ENCODE data around the gene KCNB1.

Gene KCNB1

DNA sequence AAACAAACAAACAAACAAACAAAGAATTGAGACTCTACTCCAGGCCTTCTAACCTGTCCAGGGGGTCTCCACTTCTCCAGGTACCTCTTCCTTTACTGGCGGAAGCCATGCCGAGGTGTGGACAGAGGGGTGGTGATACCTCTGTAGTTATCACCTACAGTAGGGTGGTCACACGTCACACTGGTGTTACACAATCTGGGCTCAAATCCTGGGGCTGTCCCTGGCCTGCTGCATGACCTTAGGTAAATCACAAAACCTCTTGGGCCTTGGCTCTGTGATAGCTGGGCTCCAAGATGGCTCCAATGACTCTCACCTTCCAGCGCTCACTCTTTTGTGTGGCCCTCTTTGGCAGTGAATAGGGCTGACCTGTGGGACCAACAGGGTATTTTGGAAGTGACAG is 127.8 kb downstream of the KCNB1 start:
- TF ChIP-seq, protein P1, sequence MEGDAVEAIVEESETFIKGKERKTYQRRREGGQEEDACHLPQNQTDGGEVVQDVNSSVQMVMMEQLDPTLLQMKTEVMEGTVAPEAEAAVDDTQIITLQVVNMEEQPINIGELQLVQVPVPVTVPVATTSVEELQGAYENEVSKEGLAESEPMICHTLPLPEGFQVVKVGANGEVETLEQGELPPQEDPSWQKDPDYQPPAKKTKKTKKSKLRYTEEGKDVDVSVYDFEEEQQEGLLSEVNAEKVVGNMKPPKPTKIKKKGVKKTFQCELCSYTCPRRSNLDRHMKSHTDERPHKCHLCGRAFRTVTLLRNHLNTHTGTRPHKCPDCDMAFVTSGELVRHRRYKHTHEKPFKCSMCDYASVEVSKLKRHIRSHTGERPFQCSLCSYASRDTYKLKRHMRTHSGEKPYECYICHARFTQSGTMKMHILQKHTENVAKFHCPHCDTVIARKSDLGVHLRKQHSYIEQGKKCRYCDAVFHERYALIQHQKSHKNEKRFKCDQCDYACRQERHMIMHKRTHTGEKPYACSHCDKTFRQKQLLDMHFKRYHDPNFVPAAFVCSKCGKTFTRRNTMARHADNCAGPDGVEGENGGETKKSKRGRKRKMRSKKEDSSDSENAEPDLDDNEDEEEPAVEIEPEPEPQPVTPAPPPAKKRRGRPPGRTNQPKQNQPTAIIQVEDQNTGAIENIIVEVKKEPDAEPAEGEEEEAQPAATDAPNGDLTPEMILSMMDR (IDR thresholded peaks at IDR 0.05): no peak

DNA sequence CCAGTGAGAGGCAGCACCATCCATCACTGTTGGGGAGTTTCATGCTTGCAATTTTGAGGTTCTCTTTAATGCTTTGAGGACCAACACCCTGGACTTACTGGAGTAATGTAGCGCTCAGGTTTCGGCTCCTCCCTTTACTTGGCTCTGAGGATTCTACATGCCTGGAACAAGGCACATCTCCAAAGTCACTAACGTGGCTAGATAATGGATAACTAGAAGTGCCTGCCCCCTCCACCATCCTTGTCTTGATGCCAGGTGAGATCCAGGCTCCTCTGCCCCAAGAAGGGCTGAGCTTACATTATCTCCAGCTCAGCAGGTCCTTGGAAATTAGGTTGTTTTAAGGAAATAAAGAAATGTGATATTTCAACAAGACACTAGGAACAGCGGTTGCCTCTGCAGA is 129.1 kb downstream of the KCNB1 start:
- TF ChIP-seq, protein P1 (IDR thresholded peaks at IDR 0.05): no peak

DNA sequence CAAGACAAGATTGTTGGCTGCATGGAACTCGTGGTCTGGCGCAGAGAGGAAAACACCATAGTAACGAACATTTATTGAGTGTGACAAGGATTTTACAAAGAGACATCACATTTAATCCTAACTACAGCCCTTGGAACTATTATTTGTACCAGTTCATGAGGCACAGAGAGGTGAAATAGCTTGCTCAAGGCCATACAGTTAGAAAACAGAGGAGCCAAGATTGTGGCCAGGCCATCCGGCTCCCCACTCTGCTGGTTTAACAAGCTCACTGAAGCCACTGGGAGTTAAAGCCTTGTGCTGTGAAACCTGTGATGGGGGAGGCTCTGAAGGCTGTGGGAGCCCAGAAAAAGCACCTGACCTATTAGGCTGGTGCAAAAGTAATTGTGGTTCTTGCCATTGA is 129.7 kb downstream of the KCNB1 start:
- TF ChIP-seq, protein P1 (IDR thresholded peaks at IDR 0.05): no peak

DNA sequence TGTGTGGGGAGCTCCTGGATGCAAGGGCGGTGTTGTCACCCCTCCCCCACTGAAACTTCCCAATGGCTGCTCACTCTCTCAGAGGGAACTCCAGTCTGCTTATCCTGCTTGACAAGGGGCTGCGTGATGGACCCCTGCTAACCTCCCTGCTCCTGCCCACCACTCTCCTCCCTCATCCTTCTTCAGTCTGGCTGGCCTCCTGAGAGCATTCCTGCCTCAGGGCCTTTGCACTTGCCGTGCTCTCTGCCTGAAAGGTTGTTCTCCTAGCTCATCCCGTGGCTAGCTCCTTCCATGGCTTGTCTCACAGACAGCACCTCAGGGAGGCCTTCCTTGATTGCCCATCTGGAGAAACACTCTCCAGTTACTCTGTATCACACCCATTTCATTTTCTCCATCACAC is 130.7 kb downstream of the KCNB1 start:
- TF ChIP-seq, protein P1 (IDR thresholded peaks at IDR 0.05): no peak

DNA sequence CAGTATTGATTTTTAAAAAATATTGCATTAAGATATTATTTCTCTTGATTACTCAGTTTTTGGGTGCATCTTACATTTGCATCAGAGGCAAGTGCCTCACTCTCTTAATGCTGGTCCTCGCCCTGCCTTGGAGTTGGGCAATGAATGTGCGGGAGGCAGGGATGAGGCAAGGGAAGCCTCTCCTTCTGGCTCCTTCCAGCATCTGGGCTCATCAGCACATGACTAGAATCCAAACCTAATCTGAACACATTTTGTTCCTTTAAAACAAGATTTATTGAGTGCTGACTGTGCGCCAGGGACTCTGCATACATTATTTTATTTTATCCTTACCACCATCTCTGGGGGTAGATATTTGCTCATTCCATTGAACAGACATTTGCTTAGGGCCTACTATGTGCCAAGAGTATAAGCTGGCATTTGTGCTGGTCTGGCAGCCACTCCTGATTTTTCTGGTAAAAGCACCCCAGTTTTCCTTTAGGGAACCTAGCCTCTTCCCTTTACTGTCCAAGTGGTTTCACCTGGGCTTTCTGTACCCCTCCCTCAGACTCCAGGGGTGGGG is 132.7 kb downstream of the KCNB1 start:
- TF ChIP-seq, protein P1 (IDR thresholded peaks at IDR 0.05): no peak

DNA sequence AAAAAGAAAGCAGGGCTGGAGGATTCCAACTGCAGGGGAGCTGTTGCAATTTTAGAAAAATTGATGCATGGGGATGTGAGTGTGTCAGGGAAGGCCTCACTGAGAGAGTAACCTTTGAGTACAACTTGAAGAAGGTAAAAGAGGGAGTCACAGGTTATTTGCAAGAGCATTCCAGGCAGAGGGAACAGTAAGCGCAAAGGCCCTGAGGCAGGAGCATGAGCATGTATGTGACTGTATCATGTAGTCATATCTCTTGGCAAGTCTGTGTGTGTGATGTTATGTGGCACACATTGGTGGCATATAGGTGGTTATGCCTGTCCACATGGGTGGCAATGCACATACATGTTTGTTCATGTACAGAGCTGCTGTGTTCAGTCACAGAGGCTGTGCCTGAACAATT is 133.4 kb downstream of the KCNB1 start:
- TF ChIP-seq, protein P1 (IDR thresholded peaks at IDR 0.05): no peak

DNA sequence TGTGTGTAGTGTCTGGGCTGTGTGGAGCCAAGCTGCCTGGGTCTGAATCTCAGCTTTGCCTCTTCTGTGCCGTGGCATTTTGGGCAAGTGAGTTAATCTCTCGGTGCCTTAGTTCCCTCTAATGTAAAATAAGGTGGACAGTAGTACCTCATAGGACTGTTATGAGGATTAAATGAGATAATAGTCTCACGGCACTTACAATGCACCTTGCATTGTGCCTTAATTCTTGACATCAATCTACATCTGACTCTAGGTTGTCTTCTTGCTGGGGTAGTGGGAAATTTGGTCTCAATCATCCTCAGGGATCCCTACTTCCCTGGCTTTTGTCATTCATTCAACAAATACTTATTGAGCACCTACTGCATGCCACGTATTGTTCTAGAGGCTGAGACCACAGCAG is 133.9 kb downstream of the KCNB1 start:
- TF ChIP-seq, protein P1 (IDR thresholded peaks at IDR 0.05): no peak

DNA sequence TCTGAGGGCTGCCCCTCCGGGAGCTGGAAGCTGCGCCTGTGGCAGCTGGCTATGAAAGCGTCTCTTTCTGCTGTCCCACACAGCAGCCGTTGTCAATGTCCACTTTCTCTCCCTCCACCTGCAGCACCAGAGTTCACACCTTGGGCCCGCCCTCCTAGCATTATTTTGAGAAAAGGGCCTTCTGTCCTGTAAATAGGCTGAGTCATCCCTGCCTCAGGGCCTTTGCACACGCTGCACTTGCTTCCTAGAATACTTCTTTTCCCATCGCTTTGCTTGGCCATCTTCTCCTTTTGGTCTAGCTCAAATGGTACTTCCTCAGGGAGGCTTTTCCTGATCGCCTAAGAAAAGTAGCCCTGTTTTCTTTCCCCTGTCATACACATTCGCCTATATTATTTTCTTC is 135.3 kb downstream of the KCNB1 start:
- TF ChIP-seq, protein P1 (IDR thresholded peaks at IDR 0.05): no peak
